DMS114 treated with DMSO at 0.1 percent for 48 hours (cell line): ENCODE results near the gene SNTG2.

Experiments used
- DNase-seq: peaks from one replicate; lab custom pipeline; 2025; ENCODE audit not compliant: unreplicated experiment; lab: John Stamatoyannopoulos, UW

Gene SNTG2

DNA sequence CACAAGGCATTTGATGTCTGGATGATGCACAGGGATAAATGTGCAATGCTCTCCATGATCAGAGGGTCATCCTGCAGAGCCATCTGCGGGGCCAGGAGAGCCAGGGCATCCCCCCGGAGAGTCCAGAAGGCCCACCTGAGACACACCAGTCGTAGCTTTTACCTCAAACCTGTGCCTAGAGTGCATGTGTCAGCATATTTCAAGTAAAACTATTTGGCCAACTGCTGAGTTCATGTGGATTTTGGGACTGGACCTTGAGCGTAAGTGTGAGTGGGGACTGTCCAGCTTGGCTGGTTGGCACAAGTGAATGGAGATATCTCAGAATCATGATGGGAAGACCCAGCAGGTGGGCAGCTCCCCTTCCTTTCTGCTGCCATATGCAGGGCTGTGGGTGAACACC, 314.8 kb downstream of the SNTG2 start:
- no peak for DNase-seq

DNA sequence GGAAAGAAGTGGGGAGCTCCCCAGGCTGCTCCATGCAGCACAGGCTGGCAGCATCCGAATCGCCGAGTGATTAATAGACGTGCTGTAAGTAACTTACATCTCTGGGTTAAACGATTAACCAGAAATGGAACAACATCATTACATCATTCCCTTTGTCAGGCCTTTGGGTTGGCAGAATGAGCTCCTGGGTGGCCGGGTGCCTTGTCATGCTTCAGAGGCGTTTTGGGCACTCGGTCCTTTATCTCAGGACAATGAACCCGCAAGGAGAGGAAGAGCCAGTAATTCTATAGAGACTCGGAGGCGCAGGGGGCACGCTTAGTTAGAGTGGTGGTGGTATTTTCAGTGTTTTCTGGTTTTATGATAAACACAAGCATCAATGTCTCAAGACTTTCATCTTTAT, 315.7 kb downstream of the SNTG2 start:
- DNase-seq: no peak

DNA sequence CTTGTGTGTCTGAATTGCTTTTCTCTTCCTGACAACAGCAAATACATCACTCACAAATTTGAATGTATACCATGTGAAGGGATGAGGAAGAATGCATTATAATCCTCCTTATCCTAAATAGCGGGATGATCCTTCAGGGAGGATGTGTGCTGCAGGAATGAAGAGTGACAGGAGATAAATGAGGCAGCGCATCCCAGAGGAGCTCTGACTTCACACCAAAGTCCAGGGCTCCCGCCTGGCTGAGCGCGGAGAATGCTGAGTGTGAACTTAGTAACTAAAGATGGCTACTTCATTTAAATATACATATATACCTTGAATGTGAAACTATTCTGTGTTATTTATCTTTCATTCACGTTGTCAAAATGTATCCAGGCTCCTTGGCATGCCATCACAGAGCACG, 317.4 kb downstream of the SNTG2 start:
- DNase-seq: no peak

DNA sequence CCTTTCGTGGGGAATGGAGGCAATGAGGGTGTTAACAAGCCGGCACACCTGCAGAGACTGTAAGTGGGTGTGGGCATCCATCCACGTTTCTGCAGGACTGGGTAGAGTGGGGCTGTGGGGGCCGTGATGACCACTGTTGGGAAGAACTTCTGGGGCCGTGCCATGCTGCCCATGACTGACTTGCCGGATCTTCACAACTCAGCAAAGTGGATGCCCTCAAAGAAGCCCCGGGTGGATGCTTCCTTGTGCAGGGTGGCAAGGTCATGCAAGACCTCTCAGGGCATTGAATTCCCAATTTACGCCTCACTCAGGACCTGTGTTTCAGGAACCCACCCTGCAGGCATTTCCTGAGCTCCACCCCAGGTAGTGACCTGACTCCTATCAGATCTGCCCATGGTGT, 319.2 kb downstream of the SNTG2 start:
- DNase-seq: no peak

DNA sequence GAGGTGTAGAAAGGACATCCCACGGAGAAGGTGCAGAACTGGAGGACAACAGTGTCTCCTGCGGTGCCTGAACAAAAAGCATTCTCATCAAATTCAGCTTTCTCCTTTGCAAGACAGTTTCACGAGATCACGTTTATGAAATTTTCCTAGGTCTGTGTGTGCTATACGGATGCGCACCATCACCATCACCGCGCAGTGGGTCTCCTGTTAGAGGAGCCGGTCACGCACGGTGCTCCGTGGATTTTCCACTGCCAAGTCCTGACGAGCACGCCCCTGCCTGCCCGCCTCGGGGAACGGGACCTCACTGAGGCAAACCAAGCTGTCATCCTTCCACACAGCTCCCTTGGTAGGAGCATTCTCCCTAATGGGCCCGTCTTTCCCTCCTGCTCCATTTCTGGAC, 322.2 kb downstream of the SNTG2 start:
- no peak for DNase-seq

DNA sequence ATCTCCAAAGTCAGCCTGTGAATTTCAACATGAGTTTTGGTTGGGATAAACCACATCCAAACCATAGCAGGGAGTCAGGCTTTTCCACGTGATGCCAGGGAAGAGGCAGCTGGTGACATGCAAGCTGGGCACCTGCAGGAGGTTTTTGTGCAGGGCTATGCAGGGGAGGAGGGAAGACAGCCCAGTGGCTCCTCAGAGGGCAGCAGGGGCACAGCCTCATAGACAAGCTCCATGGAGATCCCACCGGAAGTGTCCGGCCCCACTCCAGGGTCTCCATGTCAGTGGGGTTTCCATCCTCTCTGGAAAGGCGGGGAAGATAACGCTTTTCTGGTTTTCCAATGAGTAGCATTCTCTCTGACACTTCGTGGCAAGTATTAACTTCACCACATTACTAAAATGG, 327.0 kb downstream of the SNTG2 start:
- DNase-seq: no peak

DNA sequence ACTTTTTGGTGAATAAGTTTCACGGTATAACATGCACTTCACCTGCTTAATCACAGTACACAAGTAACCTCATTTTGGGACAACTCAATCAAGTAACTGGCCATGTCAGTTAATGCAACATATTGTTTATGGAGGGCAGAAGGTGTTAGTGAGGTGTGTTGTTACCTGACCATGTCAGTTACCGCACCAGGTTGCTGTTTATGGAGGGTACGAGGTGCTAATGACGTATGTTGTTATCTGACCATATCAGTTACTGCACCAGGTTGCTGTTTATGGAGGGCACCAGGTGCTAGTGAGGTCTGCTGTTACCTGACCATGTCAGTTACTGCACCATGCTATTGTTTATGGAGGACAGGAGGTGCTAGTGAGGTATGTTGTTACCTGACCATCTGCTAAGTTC, 327.5 kb downstream of the SNTG2 start:
- no peak for DNase-seq

DNA sequence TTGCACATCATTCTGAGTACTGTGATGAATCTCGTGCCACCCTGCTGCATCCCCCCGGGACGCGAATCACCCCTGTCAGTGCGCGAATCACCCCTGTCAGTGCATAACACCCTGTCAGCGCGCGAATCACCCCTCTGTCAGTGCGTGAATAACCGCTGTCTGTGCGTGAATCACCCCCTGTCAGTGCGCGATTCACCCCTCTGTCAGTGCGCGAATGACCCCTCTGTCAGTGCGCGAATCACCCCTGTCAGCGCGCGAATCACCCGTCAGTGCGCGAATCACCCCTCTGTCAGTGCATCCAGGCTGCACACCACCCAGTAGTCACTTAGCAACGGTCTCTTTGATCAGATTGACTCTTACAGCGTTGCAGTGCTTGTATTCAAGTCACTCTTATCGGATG, 328.2 kb downstream of the SNTG2 start:
- no peak for DNase-seq

DNA sequence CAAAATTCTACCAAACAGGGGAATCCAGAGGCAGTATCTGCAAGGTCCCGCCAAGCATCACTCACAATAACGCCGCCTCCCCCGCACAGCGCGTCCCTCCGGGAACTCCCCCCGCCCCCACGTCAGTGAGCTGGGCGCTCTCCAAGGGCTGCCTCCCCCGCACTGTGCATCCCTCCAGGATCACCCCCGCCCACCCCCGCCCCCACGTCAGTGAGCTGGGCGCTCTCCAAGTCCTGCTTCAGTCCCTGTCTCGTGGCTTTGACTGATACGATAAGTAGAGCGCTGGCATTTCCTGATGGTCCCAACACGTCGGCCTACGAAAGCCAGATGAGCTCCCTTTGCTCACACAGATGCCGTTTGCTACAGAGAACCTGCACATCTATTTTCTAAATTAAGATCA, 331.9 kb downstream of the SNTG2 start:
- DNase-seq: no peak

DNA sequence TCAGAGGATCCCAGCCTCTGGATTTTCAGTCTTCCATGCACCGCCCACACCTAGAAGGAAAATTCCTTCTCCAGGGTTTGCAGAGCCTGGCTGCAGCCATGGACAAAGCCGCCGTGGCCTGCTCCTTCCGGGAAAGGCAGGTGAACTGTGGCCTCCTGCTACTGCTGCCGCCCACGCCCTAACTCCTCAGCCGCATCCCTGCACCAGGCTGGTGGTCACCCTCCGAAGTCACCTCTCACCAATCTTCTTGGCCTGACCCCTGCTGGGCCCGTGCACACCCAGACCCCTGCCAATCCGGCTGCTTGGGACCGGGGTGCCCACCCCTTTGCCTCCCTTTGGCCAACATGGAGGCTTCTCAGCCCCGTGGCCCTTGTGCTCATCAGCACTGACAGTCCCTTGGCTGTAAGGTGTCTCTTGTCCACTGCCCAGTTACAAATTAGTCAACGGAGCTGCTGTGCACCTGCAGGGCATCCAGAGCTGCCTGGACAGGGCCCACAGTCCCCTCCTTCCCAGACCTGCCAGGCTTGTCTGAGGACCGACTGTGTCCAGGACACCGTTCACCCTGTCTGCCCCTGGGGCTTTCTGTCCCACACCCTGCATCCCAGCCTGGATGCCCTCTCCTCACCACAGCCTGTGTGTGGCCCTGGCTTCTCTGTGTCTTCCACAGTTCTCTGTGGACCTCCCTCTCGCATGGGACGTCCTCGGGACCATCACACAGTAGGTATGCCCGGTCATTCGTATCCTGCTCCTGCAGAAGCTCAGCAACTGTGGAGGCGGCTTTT, 332.6 kb downstream of the SNTG2 start:
- DNase-seq: no peak

DNA sequence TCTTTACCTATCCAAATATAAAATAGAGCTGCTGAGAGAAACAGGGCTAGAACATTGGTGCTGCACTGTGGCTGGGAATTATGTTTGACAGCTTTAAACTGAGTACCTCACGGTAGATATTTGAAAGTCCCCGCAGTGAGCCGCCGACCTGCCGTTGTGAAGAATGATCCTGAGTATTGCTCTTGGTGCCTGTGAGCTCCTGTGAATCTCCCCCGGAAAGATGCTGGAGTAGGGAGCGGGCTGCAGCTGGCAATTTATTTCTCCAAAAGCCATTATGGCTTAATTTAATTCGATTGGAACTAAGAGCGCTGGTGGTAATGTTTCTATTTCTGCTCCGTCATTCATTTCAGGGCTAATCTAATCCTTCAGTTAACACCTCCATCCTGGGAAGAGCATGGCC, 333.2 kb downstream of the SNTG2 start:
- no peak for DNase-seq

DNA sequence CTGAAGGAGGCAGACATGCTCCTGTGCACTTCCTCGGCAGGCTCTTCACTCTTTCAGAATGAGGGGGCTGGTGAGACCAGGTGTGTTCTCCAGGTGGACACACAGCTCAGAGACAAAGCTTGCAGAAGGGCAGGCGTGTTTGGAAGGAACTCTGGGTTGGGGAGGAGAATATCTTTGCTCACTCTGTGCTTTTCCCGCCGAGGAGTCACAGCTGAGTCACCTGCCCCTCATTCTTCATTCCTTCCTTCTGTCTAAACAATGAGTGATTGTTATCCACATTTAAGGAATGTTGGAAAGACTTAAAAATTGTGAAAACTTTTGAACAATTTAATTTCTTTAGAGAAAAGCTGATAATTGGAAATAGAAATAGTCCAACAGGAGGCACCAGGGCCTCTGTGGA, 336.3 kb downstream of the SNTG2 start:
- DNase-seq: no peak

DNA sequence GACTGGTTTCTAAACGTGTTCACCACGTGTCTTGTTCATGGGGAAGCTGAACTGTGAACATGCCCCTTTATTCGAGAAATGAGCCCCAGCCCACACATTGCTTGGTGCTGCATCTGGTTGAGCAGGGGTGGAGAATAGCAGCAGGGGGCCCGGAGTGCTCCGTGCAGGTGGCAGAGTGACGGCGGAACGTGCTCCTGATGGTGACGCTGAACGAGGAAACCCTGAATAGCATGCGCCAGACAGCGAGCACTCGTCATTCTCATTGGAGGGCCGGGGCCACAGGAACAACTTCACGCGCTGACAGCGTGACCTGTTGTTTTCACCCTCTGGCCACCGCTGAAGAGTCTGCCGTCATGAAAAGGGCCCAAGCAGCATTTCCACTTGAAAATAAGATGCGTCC, 336.8 kb downstream of the SNTG2 start:
- no peak for DNase-seq

DNA sequence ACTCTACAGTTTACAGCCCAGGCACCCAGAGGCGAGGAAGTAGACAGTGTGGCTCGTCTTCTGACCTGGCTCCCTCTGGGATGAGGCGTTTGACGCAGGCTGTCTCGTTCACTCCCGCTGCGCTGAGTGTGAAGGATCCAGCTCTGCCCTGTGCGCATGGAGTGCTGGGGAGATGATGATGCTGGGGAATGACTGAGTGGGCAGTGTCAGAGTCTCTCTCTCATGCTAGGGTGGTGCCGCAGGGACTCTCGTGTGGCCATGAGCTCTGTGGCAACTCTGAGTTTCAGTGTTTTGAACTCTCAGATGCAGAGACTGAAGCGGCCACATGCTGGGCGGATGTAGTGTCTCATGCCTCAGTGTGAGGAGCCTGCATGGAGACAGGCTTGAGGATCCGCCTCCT, 344.3 kb downstream of the SNTG2 start:
- DNase-seq: no peak

DNA sequence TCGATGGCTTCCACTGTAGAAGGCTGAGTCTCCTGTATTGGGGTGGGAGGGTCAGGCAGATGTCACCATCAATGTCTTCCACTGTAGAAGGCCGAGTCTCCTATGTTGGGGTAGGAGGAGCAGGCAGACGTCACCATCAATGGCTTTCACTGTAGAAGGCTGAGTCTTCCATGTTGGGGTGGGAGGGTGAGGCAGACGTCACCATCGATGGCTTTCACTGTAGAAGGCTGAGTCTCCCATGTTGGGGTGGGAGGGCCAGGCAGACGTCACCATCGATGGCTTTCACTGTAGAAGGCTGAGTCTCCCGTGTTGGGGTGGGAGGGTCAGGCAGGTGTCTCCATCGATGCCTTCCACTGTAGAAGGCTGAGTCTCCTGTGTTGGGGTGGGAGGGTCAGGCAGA, 345.1 kb downstream of the SNTG2 start:
- DNase-seq: no peak

DNA sequence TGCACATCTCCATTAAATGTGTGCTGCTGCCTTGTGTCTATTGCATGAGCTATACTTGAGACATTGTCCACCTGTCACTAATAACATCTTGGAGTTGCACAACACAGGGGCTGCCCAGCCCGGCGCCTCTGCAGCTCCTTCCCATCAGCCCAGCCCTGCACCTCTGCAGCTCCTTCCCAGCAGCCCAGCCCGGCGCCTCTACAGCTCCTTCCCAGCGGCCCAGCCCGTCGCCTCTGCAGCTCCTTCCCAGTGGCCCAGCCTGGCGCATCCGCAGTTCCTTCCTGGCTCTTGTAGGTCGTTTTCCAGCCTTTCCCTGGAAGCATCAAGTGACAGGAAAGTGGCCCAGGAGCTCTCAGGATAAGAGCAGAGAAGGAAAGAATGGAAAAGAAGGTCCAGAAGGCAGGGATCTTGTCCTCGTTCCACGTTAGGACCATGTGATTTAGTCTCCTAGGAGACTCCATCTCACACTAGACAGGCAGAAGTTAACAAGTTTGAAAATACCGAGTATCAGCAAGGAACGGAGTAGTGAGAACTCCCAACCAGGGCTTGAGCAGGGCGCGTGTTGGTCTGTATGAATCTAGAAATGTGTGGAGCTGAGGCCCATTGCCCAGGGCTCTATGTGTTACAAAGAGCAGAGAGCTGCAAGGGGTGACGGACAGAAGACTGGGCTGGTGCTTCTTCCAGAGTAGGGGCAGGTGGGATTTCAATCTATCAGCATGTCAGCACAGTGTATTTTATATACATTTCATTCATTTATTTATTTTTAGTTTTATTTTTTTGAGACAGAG, 346.9 kb downstream of the SNTG2 start:
- no peak for DNase-seq

DNA sequence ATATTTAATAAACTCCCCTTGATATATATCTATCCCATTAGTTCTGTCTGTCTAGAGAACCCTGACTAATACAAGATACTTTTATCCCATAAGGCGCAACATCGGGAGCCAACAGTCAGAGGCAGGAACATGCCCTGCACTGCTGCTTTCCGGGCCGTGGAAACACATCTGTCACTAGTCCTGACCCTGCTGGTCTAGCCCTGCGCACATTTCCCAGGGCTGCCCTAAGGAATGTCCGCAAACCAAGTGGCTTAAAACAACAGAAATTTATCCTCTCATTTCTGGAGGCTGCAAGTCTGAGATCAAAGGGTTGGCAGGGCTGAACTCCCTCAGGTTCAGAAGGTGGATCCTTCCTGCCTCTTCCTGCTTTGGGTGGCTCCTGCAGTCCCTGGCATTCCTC, 348.4 kb downstream of the SNTG2 start:
- DNase-seq: no peak

DNA sequence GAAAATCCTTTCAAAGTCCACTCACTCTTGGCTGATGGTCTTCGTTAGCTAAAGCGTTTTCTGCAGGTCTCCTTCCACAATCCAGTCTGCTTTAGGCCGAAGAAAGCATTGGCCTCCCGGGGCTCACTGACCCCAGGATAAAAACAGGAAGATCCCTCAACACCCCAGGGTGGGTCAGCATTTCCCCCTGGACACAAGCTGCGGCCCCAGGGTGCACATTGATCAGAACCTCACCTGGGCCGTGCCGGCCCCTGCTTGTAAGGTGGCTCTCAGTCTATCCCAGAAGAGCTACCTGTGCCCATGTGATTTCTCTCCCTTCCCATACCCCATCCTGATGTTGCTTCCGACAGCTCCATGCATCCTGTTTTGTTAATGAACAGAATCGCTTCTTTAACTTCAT, 349.6 kb downstream of the SNTG2 start:
- no peak for DNase-seq

DNA sequence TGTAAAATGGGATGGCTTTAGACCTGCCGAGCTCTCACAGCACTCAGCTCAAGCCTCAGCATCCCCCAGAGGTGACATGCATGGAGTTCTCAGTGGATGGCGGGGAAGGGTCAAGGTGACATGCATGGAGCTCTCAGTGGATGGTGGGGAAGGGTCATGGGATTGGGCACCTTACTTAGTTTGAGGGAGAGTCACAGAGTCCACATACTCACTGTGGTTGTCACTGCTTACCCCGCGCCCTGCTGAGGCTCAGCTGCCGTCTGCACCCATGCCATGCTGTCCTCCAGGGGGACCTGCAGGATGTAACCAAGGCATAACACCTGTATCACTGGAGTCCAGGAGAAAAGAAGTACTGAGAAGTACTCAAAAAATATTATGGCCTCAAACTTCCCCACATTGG, 350.4 kb downstream of the SNTG2 start:
- DNase-seq: no peak

DNA sequence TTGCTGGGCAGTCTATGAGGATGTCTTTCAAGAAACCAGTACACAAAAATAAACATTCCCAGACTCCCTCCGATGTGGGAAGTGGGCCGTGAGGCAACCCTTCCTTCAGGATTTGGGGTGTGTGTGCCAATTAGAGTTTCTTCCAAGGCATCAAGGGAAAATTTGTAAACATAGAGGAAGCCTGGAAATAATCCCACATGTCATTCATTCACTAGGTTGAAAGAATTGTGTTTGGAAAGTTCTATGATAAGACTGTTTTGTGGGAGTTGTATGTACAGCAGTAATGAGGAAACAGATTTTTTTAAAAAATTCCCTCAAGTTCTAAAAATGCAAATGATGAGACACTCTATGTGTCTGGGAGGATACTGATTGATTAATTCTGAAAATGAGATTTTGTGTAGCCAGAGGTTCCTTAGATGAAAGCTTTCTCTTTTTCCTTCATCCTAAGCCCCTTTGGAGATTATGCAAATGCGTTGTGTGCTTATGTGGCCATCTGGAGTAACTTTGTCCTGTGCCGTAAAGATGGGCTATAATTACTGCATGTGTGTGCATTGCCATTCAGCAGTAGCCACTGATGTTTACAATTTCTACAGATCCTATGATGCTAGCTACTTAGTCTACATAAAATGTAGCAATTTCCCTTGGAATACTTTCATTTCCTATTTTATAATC, 354.8 kb downstream of the SNTG2 start:
- no peak for DNase-seq

DNA sequence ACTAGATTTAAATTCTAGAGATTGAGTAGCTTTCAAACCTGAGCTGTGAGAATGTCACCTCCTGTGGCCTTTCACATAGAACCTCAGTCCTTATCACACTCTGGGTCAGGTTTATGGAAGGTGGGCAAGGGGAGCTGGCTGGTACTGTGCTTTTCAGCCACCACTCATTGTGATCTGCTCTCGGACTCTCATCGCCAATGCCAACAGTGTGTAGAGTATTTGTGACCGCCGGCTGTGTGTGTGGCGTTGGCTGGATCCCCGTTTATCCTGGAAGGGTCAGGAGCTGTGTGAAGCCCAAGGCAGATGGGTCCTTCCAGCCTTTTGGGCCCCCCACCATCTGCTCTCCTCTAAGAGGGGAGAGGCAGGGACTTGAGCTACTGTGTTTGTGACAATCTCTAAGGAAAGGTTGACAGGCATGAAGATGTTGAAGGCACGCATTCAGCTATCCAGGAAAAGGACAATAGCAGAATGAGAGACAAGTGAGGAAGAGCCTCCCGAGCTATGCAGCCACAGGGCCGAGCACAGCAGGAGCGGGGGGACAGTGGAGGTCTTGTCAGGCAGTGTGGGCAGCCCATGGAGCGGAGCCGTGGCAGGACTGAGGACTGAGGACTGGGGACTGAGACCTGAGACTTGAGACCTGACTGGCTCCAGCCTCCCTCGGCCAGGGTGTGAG, 355.5 kb downstream of the SNTG2 start:
- DNase-seq: no peak
